ENCODE measurements around the gene TCTN1. TPM values are rescaled to one million over a fixed set of nuclear protein-coding genes. Genes with fewer than 3 reads are reported as not detected.

TCTN1 gene
- total RNA-seq, 1 donor, result 45.2 TPM

- DNase-seq (ENCODE audit: insufficient read length, low spot score, missing footprints), result peak; percentile 94
- peak overlapping the region; percentile 70 for H3K4me3 ChIP-seq (ENCODE audit: insufficient read depth, low read length)
- peaks cover 7% of the 10 kb centered on the region for H3K4me1 ChIP-seq (ENCODE audit: insufficient read depth, low read length)
Observed at GRCh38 chr12:110689281-110690126, 75.6 kb downstream of the TCTN1 start.

GRCh38 chr12:110690127-110690430, 76.2 kb downstream of the TCTN1 start:
- H3K4me2 ChIP-seq (ENCODE audit: insufficient read depth, low read length), result peak overlapping the region; percentile 87

More at GRCh38 chr12:110689281-110690126, 75.6 kb downstream of the TCTN1 start:
- no peaks in the 10 kb centered on the region for H4K20me1 ChIP-seq (ENCODE audit: insufficient read depth, low read length)
- no peak for TF ChIP-seq CTCF (IDR thresholded peaks at IDR 0.05; ENCODE audit: extremely low read depth, low read depth, low read length)
- no peaks in the 10 kb centered on the region for H3K79me2 ChIP-seq (ENCODE audit: insufficient read depth, low read length)
- H3K9me3 ChIP-seq (ENCODE audit: low read depth, low read length), result no peaks in the 10 kb centered on the region
- peaks cover 10% of the 10 kb centered on the region for H3K27me3 ChIP-seq (ENCODE audit: insufficient read depth, low read length)
- H3K36me3 ChIP-seq (ENCODE audit: insufficient read depth, low read length), result no peaks in the 10 kb centered on the region
- peak overlapping the region; percentile 96 for H2AFZ ChIP-seq (ENCODE audit: low read length)
- H3K4me2 ChIP-seq (ENCODE audit: insufficient read depth, low read length), result peak overlapping the region; percentile 87
- no peak overlapping the region for H3K27ac ChIP-seq (ENCODE audit: low read depth, low read length)

GRCh38 chr12:110693731-110694130, 79.8 kb downstream of the TCTN1 start:
- DNase-seq (ENCODE audit: insufficient read length, low spot score, missing footprints), result peak; percentile 54
- Histone ChIP-seq H2AFZ (ENCODE audit: low read length) (no peak overlapping the region), H3K36me3 (ENCODE audit: insufficient read depth, low read length) (no peaks in the 10 kb centered on the region), H3K27me3 (ENCODE audit: insufficient read depth, low read length) (no peaks in the 10 kb centered on the region), H3K4me3 (ENCODE audit: insufficient read depth, low read length) (no peak overlapping the region), H3K4me2 (ENCODE audit: insufficient read depth, low read length) (no peak overlapping the region), H4K20me1 (ENCODE audit: insufficient read depth, low read length) (no peaks in the 10 kb centered on the region), H3K4me1 (ENCODE audit: insufficient read depth, low read length) (no peaks in the 10 kb centered on the region), H3K9me3 (ENCODE audit: low read depth, low read length) (no peaks in the 10 kb centered on the region), H3K27ac (ENCODE audit: low read depth, low read length) (no peak overlapping the region), H3K79me2 (ENCODE audit: insufficient read depth, low read length) (no peaks in the 10 kb centered on the region)
- no peak for TF ChIP-seq CTCF (IDR thresholded peaks at IDR 0.05; ENCODE audit: extremely low read depth, low read depth, low read length)

More at GRCh38 chr12:110690127-110690430, 76.2 kb downstream of the TCTN1 start:
- Histone ChIP-seq H3K36me3 (ENCODE audit: insufficient read depth, low read length) (no peaks in the 10 kb centered on the region), H3K4me3 (ENCODE audit: insufficient read depth, low read length) (no peak overlapping the region), H4K20me1 (ENCODE audit: insufficient read depth, low read length) (no peaks in the 10 kb centered on the region), H3K4me1 (ENCODE audit: insufficient read depth, low read length) (peaks cover 7% of the 10 kb centered on the region), H3K9me3 (ENCODE audit: low read depth, low read length) (no peaks in the 10 kb centered on the region), H3K79me2 (ENCODE audit: insufficient read depth, low read length) (no peaks in the 10 kb centered on the region), H3K27me3 (ENCODE audit: insufficient read depth, low read length) (peaks cover 10% of the 10 kb centered on the region), H3K27ac (ENCODE audit: low read depth, low read length) (no peak overlapping the region), H2AFZ (ENCODE audit: low read length) (peak overlapping the region; percentile 96)
- peak; percentile 50 for DNase-seq (ENCODE audit: insufficient read length, low spot score, missing footprints)
- TF ChIP-seq CTCF (IDR thresholded peaks at IDR 0.05; ENCODE audit: extremely low read depth, low read depth, low read length), result no peak

- no peaks in the 10 kb centered on the region for H3K36me3 ChIP-seq (ENCODE audit: insufficient read depth, low read length)
- DNase-seq (ENCODE audit: insufficient read length, low spot score, missing footprints), result peak; percentile 23
Observed at GRCh38 chr12:110694330-110694901, 80.5 kb downstream of the TCTN1 start.

More at GRCh38 chr12:110694330-110694901, 80.5 kb downstream of the TCTN1 start:
- no peaks in the 10 kb centered on the region for H3K9me3 ChIP-seq (ENCODE audit: low read depth, low read length)
- H2AFZ ChIP-seq (ENCODE audit: low read length), result peak overlapping the region; percentile 70
- H3K79me2 ChIP-seq (ENCODE audit: insufficient read depth, low read length), result no peaks in the 10 kb centered on the region
- H4K20me1 ChIP-seq (ENCODE audit: insufficient read depth, low read length), result no peaks in the 10 kb centered on the region
- no peaks in the 10 kb centered on the region for H3K27me3 ChIP-seq (ENCODE audit: insufficient read depth, low read length)
- no peak overlapping the region for H3K27ac ChIP-seq (ENCODE audit: low read depth, low read length)
- H3K4me1 ChIP-seq (ENCODE audit: insufficient read depth, low read length), result no peaks in the 10 kb centered on the region
- no peak overlapping the region for H3K4me2 ChIP-seq (ENCODE audit: insufficient read depth, low read length)
- H3K4me3 ChIP-seq (ENCODE audit: insufficient read depth, low read length), result no peak overlapping the region
- TF ChIP-seq CTCF (IDR thresholded peaks at IDR 0.05; ENCODE audit: extremely low read depth, low read depth, low read length), result no peak
